Endothelial cell of umbilical vein (primary cell): ENCODE data around the gene DDX52. TPM values are rescaled to one million over a fixed set of nuclear protein-coding genes. Genes with fewer than 3 reads are reported as not detected.

ENCODE experiments used
- BruUV-seq: library from RNA; stranded (reverse); fragments of 400-500 nt; replicated peaks from 2 replicates; lab custom pipeline; 2021; lab: Mats Ljungman, UMichigan
- CTCF ChIA-PET: fragments of 300-600, 350-600 bp; sonication (Branson Sonifier 250); formaldehyde crosslinking; loops from one replicate; lab custom pipeline; 2021; ENCODE audit warnings: antibody characterized with exemption, inconsistent platforms; lab: Charles Lee
- POLR2A ChIA-PET: fragments of 300-600, 350-600 bp; sonication (Branson Sonifier 250); formaldehyde crosslinking; loops from one replicate; lab custom pipeline; 2021; ENCODE audit warnings: antibody characterized with exemption, inconsistent platforms; lab: Charles Lee
- DNase-seq: peaks from one replicate; pipeline ENCODE4 v3.0.0-alpha.2; 2011; ENCODE audit warnings: low read depth, low spot score
- FAIRE-seq: peaks from 2 replicates; lab custom pipeline; 2011; peaks lifted over from hg19 to GRCh38; lab: Jason Lieb, UNC
- H2AFZ ChIP-seq: 2 replicates; pipeline ENCODE4 v1.6.0; 2012; ENCODE audit warnings: low read depth, low read length, control low read depth, inconsistent platforms
- H3K27ac ChIP-seq: 2 replicates; pipeline ENCODE4 v1.5.1; 2011; ENCODE audit warnings: low read depth, mild to moderate bottlenecking, control low read depth, low read length, moderate library complexity; ENCODE audit not compliant: insufficient read depth
- H3K27me3 ChIP-seq, 2 experiments: 2 replicates each; pipeline versions ENCODE4 v1.6.0 to v1.6.1; 2011; ENCODE audit warnings: low read length in 2 of 2, mixed read lengths in 1 of 2; ENCODE audit not compliant: control insufficient read depth in 2 of 2, insufficient read depth in 2 of 2
- H3K36me3 ChIP-seq, 2 experiments: 2 replicates in 1 of 2; 3 replicates in 1 of 2; pipeline ENCODE4 v1.5.1; 2011; ENCODE audit warnings: low read length in 2 of 2, mild to moderate bottlenecking in 1 of 2, moderate library complexity in 1 of 2; ENCODE audit not compliant: control insufficient read depth in 2 of 2, insufficient read depth in 2 of 2; ENCODE audit errors: extremely low read depth in 1 of 2
- H3K4me1 ChIP-seq: 3 replicates; pipeline ENCODE4 v1.5.1; 2011; ENCODE audit warnings: mild to moderate bottlenecking, low read length; ENCODE audit not compliant: control insufficient read depth, insufficient read depth; ENCODE audit errors: extremely low read depth
- H3K4me2 ChIP-seq: 2 replicates; pipeline ENCODE4 v1.6.1; 2011; ENCODE audit warnings: low read length, control low read depth, mixed read lengths; ENCODE audit not compliant: insufficient read depth
- H3K4me3 ChIP-seq, 3 experiments: fragments of 200-600 bp in 1 of 3; sonication (generic), shearing (Covaris generic) in 1 of 3; replicated peaks in 1 of 3; 2 replicates each; pipeline ENCODE4 v1.5.1; 2011 to 2016; ENCODE audit warnings: control low read depth in 3 of 3, low read length in 3 of 3, mild to moderate bottlenecking in 2 of 3, inconsistent platforms in 1 of 3, low read depth in 1 of 3, moderate library complexity in 1 of 3; ENCODE audit not compliant: insufficient read depth in 1 of 3
- H3K79me2 ChIP-seq: 2 replicates; pipeline ENCODE4 v1.6.0; 2012; ENCODE audit warnings: low read length, inconsistent platforms; ENCODE audit not compliant: control insufficient read depth, insufficient read depth
- H3K9ac ChIP-seq: replicated peaks from 2 replicates; pipeline ENCODE3; 2011; ENCODE audit warnings: low read length, control low read depth; ENCODE audit not compliant: insufficient read depth; ENCODE audit errors: extremely low read depth
- H3K9me1 ChIP-seq: replicated peaks from 3 replicates; pipeline ENCODE4 v1.6.0; 2011; ENCODE audit warnings: mild to moderate bottlenecking, low read length; ENCODE audit not compliant: control insufficient read depth, insufficient read depth; ENCODE audit errors: extremely low read depth
- H3K9me3 ChIP-seq: replicated peaks from 2 replicates; pipeline ENCODE4 v1.5.1; 2012; ENCODE audit warnings: low read length, inconsistent platforms; ENCODE audit not compliant: control insufficient read depth, insufficient read depth
- H4K20me1 ChIP-seq: replicated peaks from 2 replicates; pipeline ENCODE3; 2011; ENCODE audit warnings: mild to moderate bottlenecking, low read length; ENCODE audit not compliant: control insufficient read depth, insufficient read depth; ENCODE audit errors: extremely low read depth
- CTCF ChIP-seq, 2 donors: IDR thresholded peaks; 1 replicate in 1 of 2; 2 replicates in 1 of 2; pipeline ENCODE4 v1.5.1; 2011; ENCODE audit warnings: low read length in 2 of 2, mild to moderate bottlenecking in 2 of 2, moderate library complexity in 2 of 2, control low read depth in 1 of 2, inconsistent platforms in 1 of 2, low read depth in 1 of 2; ENCODE audit not compliant: insufficient read depth in 1 of 2; ENCODE audit errors: extremely low read depth in 1 of 2
- EZH2 ChIP-seq: IDR thresholded peaks from 2 replicates; pipeline ENCODE4 v1.6.1; 2012; ENCODE audit warnings: borderline replicate concordance, low read depth, mild to moderate bottlenecking, moderate library complexity, low read length, inconsistent platforms; ENCODE audit not compliant: severe bottlenecking
- FOS ChIP-seq: IDR thresholded peaks from 2 replicates; pipeline ENCODE4 v1.6.1; 2011; ENCODE audit warnings: mild to moderate bottlenecking, low read length, moderate library complexity, borderline replicate concordance; ENCODE audit not compliant: insufficient read depth
- GATA2 ChIP-seq: IDR thresholded peaks from 2 replicates; pipeline ENCODE4 v1.7.0; 2011; ENCODE audit warnings: low read depth, mild to moderate bottlenecking, moderate library complexity, mixed read lengths, low read length; ENCODE audit not compliant: insufficient read length, insufficient read depth
- JUN ChIP-seq: IDR thresholded peaks from 2 replicates; pipeline ENCODE4 v1.6.1; 2011; ENCODE audit warnings: borderline replicate concordance, low read depth; ENCODE audit not compliant: insufficient read length, insufficient read depth
- MAX ChIP-seq: IDR thresholded peaks from 2 replicates; pipeline ENCODE4 v1.6.1; 2011; ENCODE audit not compliant: insufficient read depth, insufficient read length
- MYC ChIP-seq: IDR thresholded peaks from one replicate; pipeline ENCODE4 v1.6.1; 2011; ENCODE audit warnings: mild to moderate bottlenecking, low read depth, low read length
- POLR2A ChIP-seq: IDR thresholded peaks from 2 replicates; pipeline ENCODE4 v1.6.1; 2012; ENCODE audit warnings: low read depth, mild to moderate bottlenecking, control low read depth, low read length
- POLR2AphosphoS5 ChIP-seq: IDR thresholded peaks from 2 replicates; pipeline ENCODE4 v1.6.1; 2012; ENCODE audit warnings: low read depth, mild to moderate bottlenecking, control low read depth, low read length, moderate library complexity; ENCODE audit not compliant: insufficient read depth
- dilution Hi-C: fragments of 300-500 bp; cut with MboI; formaldehyde crosslinking; loops from one replicate; pipeline ENCODE4 v1.15.0; 2019; ENCODE audit warnings: low sequenced_read_pairs; ENCODE audit not compliant: extremely low pct_ligation_motif_present
- intact Hi-C: fragments of 100-400 bp; cut with micrococcal nuclease; formaldehyde crosslinking; loops from one replicate; pipeline ENCODE4 v1.10.0; 2022
- polyA plus RNA-seq, 4 experiments: library from polyadenylated mRNA; depleted of rRNA in 3 of 4; stranded (reverse) in 3 of 4; unstranded in 1 of 4; fragments of >200 nt; gene quantifications; 2 replicates each; pipeline versions ENCODE4 v1.2.1 to v1.2.3, GENCODE V29; 2011 to 2012; ENCODE audit warnings: missing spikeins in 1 of 4
- total RNA-seq: library from RNA; stranded (reverse); gene quantifications from 2 replicates; pipeline ENCODE4 v1.2.3, GENCODE V29; 2021

Gene DDX52
- total and polyA plus RNA-seq, 2 donors (not counting 3 experiments of a cell fraction or from before 2014, with no cell fraction given): 12.5 to 58.4 TPM

- no TSS peak for BruUV-seq
- Histone ChIP-seq H3K36me3 (no peaks in the 10 kb centered on the region), H3K9ac (no peak overlapping the region), H3K4me1 (no peaks in the 10 kb centered on the region), H3K9me1 (no peaks in the 10 kb centered on the region), H3K27me3 (peaks cover 14 to 16% of the 10 kb centered on the region in 2 experiments), H3K79me2 (no peaks in the 10 kb centered on the region), H2AFZ (no peak overlapping the region), H3K9me3 (no peaks in the 10 kb centered on the region), H3K4me2 (no peak overlapping the region), H3K27ac (no peak overlapping the region), H3K4me3 (no peak overlapping the region), H4K20me1 (no peaks in the 10 kb centered on the region)
- TF ChIP-seq MAX (no peak), MYC (no peak), POLR2A (no peak), EZH2 (no peak), POLR2AphosphoS5 (no peak), FOS (no peak), JUN (no peak), CTCF (IDR thresholded peaks at IDR 0.05; ENCODE audit: extremely low read depth in 1 of 2, insufficient read depth in 1 of 2, low read depth in 1 of 2, low read length in 2 of 2) (no peak), GATA2 (no peak)
- DNase-seq: no peak
- CTCF ChIA-PET: no interaction called here
- no peak for FAIRE-seq
- dilution Hi-C loops (no loop called here), intact Hi-C loops (no loop called here)
- POLR2A ChIA-PET: no interaction called here
Observed at GRCh38 chr17:37673386-37673785, 30.1 kb upstream of the DDX52 start.
